HL-60/S4 treated with retinoic acid at 250 ng/mL for 4 days and 3 days (cell line): ENCODE measurements around the gene OR6S1.
"Not testable (repeated sequence)": the region's sequence is repeated elsewhere in the genome, so short reads cannot be mapped to it uniquely, and the experiment has no call there.

Source experiments
- in situ Hi-C: fragments of 300-500 bp; cut with MboI; formaldehyde crosslinking; loops from 2 replicates; pipeline ENCODE4 v1.7.0; 2022; ENCODE audit warnings: low sequenced_read_pairs

Gene OR6S1

DNA sequence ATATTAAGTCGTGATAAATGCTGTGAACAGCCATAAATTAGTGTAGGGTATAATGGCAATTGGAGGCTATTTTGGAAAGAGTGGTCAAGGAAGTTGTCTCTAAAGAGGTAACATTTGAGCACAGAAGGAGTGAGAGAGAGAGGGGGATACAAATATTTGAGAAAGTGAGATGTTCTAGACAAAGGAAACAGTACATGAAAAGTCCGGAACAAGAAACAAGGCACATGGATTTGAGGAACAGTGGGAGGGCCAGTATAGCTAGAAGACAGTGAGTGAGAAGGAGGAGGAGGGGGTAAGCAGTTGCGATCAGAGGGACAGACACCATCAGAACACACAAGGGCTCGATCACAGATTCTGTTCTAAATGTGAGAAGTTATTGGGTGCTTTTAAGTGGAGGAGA is 30.2 kb downstream of the OR6S1 start:
- in situ Hi-C loops: no loop called here

DNA sequence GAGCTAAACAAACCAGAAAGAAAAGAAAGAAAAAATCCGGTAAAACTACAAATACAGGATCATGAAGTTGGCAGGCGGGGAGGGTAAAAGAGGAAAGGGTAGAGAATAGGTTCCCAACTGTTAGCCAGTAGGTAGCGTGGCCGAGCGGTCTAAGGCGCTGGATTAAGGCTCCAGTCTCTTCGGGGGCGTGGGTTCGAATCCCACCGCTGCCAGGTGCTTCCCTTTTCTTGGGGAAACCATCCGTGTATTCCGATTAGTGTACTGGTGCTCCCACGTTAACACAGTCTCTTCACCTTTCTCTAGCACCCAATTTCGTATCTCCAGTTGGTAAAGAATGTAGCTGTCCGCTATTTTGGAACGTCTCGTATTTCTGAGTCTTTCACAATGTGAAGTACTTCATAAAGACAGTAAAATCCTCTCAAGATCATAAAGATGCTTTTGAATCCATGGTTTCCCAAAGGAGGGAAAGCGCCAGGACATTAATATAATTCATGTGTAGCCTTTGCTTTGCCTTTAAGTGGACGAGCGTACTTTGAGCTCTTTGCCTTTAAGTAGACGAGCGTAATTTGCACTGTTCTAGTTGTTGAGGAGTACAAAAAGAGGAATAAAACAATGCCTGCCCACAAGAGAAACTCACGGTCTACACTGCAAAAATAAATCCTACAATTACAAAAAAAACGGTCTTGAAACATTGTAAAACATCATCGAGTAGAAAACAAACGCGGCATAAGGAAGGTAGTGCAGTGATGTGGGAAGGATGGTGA is 31.3 kb downstream of the OR6S1 start:
- in situ Hi-C loops: no loop called here

DNA sequence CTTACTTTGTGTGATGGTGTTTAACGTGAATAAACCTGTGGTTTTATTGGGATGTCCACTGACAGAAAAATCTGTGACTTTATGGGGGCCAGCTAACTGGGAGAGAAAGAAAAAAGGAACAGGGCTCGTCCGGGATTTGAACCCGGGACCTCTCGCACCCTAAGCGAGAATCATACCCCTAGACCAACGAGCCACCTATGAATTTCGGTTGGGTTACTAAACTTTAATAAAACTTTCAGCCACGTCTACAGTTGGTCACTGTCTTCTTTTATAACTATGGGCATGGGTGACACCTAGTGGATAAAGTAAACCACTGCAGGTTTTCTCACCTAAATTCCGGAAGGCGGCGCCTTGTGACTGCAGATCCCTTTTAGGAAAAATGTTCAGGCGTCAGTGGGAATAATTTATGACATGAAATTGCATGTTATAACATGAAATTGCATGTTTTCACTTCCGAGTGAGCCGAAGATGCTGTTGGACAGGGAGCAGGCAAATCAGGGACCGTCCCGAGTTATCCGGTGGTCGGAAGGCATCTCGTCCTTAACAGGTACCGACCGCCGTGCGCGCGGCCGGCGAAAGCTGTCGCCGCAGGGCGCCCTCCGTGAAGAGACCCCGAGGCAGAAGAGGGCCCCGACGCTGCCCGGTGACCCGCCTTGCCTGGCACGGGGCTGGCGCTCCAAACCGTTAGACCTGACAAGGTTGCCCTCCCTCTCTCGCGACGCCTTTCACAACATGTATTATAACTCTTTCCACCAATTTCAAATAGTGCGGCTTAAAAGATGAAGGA is 32.1 kb downstream of the OR6S1 start:
- in situ Hi-C loops: loop anchor here (10.0 kb wide), 1 partner anchor 285 kb away; no protein-coding TSS in a partner anchor

DNA sequence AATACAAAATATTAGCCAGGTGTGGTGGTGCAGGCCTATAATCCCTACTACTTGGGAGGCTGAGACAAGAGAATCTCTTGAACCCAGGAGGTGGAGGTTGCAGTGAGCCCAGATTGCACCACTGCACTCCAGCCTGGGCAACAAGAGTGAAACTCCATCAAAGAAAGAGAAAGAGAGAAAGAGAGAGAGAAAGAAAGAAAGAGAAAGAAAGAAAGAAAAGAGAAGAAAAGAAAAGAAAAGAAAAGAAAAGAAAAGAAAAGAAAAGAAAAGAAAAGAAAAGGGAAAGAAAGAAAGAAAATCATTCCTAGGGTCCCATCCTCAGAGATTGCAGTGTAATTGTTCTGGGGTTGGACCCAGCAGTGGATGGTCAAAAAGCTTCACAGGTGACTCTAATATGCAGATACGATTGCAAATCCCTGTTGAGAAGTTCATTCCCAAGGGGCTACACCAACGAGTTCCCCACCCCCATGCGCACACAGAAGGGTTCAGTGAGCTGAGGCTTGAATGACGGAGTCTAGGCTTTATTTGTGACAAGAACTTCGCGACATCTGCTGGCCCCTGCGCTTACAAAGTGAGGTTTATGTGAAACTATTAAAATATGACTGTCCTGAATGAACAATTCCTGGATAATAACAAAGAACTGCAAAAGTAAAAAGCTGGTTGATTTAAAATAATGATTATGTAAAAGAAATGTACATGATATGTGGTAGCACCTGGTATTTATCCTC is 32.9 kb downstream of the OR6S1 start:
- in situ Hi-C loops: loop anchor here (10.0 kb wide), 1 partner anchor 284 kb away; no protein-coding TSS in a partner anchor

DNA sequence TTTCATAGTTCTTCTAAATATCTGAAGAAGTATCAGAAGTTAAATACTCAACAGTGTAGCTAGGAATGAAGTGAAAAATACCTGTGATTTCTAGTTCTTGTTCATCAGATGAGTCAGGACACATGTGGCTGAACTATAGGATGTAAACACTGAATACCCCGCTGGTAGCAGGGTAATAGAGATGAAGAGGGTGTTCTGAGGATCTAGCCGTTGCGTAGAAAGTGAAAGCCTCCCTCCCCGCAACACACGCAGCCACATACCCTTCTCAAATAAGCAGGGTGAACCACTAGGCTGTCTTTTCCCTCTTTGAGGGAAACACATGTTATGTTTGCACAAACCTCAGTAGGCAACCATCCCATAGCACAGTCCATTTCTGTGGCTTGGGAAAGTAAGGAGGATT is 33.9 kb downstream of the OR6S1 start:
- in situ Hi-C loops: loop anchor here (10.0 kb wide), 1 partner anchor 283 kb away; no protein-coding TSS in a partner anchor

DNA sequence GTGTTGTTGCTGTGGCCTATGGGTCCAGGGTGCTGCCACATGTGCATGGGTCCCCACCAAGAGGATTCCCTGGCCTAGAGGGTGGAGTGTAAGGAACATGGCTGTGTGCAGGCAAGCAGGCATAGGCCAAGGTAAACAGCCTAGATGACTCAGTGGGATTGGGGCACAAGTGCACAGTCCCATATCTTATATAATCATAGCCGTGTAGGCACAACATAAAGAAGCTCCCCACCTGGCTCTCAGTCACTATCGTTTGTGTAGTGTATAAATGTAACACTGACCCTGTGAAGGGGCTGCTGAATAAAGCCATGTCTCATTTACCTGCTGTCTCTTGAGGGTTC is 34.6 kb downstream of the OR6S1 start:
- in situ Hi-C loops: loop anchor here (10.0 kb wide), 1 partner anchor 282 kb away; no protein-coding TSS in a partner anchor

DNA sequence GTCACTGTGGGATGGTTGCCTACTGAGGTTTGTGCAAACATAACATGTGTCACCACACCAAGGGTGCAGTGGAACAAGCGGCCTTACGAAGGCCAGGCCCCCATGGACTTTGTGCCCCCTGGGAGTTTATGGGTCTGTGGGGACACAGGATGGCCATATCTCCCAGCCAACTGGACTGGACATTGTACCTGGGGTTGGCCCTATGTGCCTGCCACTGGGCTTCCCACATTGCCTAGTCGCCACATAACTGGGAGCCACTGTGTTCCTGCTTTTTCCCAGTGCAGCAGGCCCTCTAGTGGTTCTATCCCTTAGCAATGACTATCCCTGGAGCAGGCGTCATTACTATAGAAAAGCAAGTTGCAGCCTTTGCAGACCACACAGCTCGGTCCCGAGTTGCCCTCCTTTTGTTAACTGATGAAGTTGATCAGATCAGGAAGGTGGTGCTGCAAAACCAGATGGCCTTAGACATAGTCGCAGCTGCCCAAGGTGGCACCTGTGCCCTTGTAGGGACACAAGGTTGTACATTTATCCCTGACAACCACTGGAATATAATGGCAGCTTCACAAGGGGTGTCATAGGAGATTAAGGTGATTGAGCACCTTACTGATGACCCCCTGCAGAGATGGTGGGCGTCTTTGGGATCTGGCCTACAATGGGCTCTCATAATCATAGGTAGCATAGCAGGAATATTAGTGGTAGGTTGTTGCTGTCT is 35.1 kb downstream of the OR6S1 start:
- in situ Hi-C loops: loop anchor here (10.0 kb wide), 1 partner anchor 282 kb away; no protein-coding TSS in a partner anchor

DNA sequence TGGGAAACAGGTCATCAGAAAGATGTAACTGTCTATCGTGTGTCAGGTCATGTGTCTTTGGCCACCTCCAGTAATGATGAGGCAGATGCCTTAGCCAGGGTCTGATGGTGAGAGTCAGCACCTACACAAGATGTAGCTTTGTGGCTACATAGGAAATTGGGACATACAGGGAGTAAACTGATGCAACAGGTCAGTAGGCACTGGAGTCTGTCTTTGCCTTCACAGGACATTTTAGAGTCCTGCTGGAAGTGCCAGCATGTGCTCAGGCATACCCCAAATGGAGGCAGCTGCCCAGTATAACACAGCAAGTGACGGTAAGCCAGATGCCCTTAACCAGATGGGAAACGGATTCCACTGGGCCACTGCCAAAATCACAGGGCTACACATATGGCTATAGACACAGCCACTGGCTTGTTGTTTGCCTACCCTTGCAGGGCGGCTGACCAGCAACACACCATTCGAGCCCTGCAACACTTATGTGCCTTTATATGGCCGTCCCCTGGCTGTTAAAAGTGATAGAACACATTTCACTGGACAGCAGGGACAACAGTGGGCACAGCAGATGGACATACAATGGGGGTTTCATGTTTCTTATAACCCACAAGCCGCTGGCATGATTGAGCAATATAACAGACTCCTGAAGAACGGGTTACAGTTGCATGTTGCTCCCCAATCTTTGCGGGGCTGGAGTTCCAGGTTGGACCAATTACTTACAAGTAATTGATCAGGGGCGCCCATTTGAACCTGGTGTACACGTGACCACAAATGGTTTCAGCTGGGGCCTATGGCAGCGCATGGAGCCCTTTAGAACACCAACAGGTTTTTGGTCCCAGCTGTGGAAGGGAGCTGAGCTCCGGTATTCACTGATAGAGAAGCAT is 37.4 kb downstream of the OR6S1 start:
- in situ Hi-C loops: loop anchor here (10.0 kb wide), 1 partner anchor 279 kb away; no protein-coding TSS in a partner anchor

DNA sequence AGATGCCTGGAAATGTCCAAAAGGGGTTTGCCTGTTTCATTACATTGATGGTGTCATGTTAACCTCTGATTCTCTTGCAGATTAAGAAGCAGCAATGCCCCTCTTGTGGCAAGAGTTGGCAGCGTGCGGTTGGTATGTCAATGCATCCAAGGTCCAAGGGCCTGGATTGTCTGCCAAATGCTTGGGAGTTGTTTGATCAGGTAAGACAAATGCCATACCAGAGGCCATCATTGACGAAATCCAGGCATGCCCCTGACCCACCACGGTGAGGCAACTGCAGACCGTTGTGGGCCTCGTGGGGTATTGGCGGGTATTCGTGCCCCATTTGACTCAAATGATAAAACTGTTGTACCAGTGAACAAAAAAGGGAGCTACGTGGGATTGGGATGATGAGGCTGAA is 38.9 kb downstream of the OR6S1 start:
- in situ Hi-C loops: loop anchor here (10.0 kb wide), 1 partner anchor 278 kb away; no protein-coding TSS in a partner anchor

DNA sequence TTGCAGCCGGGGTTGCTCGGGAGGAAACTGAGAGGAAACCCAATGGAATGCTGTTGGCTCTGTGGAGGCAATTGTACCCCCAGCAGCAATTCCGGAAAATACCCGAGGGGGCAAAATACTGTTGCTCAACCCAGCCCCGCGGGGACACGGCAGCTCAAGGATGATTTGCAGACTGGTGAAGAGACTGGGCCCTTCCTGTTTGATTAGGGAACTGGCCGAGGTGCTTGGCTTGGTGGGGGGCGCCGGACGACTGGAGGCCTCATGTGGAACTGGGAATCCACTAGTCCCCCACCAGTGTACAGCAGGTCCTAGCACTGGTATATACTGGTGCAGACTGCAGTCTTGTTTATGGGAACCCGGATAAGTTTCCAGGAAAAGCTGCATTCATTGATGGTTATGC is 40.0 kb downstream of the OR6S1 start:
- in situ Hi-C loops: loop anchor here (10.0 kb wide), 1 partner anchor 277 kb away; no protein-coding TSS in a partner anchor

DNA sequence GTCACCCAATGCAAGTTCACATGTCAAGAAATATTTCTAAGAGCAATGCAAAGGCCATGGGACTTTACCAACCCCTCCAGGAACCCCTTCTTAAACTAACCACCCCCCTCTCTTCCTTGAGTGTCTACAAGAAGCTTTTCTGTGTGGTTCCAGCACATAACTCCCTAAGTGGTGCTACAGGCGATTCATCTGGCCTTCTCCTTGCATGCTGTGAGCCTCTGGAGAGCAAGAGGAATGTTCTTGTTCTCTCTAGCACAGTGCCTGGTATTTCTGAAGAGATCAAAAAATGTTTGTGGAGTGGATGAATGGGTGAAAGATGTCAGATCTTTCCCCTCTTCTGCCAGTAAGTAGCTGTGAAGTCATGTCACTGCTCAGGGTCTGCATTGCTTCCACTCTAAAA is 44.4 kb downstream of the OR6S1 start:
- in situ Hi-C loops: no loop called here

DNA sequence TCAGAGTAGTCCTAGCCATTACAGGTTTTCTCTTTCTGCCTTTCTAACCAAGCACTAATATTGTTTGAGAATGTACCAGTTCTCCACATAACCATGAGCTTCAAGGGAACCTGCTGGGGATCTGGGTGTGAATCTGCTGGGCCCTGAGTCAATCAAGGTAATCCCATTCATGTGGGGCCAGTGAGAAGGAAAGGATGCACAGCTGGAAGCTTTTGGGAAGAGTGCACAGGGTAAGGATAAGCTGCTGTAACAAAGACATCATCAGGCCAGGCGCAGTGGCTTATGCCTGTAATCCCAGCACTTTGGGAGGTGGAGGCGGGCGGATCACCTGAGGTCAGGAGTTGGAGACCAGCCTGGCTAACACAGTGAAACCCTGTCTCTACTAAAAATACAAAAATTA is 45.8 kb downstream of the OR6S1 start:
- in situ Hi-C loops: not testable (repeated sequence)

DNA sequence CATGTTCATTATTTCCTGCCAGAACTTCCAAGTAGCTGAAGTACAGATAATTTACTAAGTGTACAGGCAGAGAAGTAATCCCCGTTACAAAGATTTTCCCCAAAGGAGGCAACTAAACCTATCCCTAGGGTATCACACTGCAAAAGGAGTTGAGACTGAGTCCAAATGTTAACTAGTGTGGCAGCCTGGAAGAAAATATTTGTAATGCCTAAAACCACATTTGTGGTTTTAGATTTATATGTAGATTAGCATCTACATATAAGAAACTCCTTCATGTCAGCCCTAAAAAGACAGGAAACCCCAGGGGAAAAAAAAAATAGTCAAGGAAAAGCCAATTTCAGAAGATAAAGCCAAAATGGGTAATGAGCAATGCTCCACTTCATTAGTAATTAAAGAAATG is 48.9 kb downstream of the OR6S1 start:
- in situ Hi-C loops: no loop called here

DNA sequence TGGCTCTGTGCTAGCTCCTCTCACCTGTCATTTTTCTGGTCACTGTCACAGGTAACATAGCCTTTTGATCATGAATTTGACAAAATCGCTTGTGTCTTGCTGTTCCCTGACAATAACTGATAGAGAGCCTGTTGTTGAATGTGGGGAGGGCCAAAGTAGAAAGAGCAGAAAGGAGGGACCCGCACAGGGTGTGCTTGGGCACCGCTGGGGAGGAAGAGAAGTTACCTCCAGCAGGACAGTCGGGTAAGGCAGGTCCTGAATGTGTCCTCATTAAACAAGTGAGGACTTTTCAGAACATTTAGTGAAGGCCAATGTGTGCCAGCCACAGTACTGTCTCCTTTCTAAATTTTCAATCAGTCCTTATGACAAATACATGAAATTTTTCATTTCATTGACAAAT is 50.3 kb downstream of the OR6S1 start, which contains the start of gene RNASE12:
Gene RNASE12 (minus strand): TSS at position 142 of the 400 bp plus-strand sequence. CDS start 653 bp downstream, outside the sequence.
- in situ Hi-C loops: no loop called here
